ENCODE results near the gene DENND6A. TPM values are rescaled to one million over a fixed set of nuclear protein-coding genes. Genes with fewer than 3 reads are reported as not detected.
A peak's percentile ranks its signal among the peaks of the same experiment; 100 is the strongest.
"Not testable (repeated sequence)": the region's sequence is repeated elsewhere in the genome, so short reads cannot be mapped to it uniquely, and the experiment has no call there.

Gene DENND6A
- total RNA-seq, 1 experiment from 2014 or later = 8.9 TPM

- DNase-seq (ENCODE audit: low spot score) = no peak
Observed at GRCh38 chr3:57644740-57645139, 48.1 kb downstream of the DENND6A start.

GRCh38 chr3:57637391-57637790, 55.5 kb downstream of the DENND6A start:
- no peak for DNase-seq (ENCODE audit: low spot score)

GRCh38 chr3:57634259-57634658, 58.6 kb downstream of the DENND6A start:
- DNase-seq (ENCODE audit: low spot score) = not testable (repeated sequence)

GRCh38 chr3:57627976-57628375, 64.9 kb downstream of the DENND6A start:
- no peak for DNase-seq (ENCODE audit: low spot score)

- DNase-seq (ENCODE audit: low spot score) = no peak
Observed at GRCh38 chr3:57624801-57625200, 68.1 kb downstream of the DENND6A start.

GRCh38 chr3:57622362-57622761, 70.5 kb downstream of the DENND6A start:
- no peak for DNase-seq (ENCODE audit: low spot score)

- DNase-seq (ENCODE audit: low spot score) = no peak
Observed at GRCh38 chr3:57617739-57618138, 75.1 kb downstream of the DENND6A start.

- DNase-seq (ENCODE audit: low spot score) = no peak
Observed at GRCh38 chr3:57616233-57616632, 76.6 kb downstream of the DENND6A start.

GRCh38 chr3:57611870-57612269, 81.0 kb downstream of the DENND6A start:
- not testable (repeated sequence) for DNase-seq (ENCODE audit: low spot score)

- DNase-seq (ENCODE audit: low spot score) = no peak
Observed at GRCh38 chr3:57605683-57606082, 87.2 kb downstream of the DENND6A start.

GRCh38 chr3:57604971-57605370, 87.9 kb downstream of the DENND6A start:
- no peak for DNase-seq (ENCODE audit: low spot score)

GRCh38 chr3:57600195-57600594, 92.7 kb downstream of the DENND6A start:
- DNase-seq (ENCODE audit: low spot score) = no peak

- no peak for DNase-seq (ENCODE audit: low spot score)
Observed at GRCh38 chr3:57598765-57599360, 94.0 kb downstream of the DENND6A start.

GRCh38 chr3:57597127-57597923, 95.6 kb downstream of the DENND6A start, which contains the start of gene ARF4:
TSS of gene ARF4 (minus strand) at chr3:57597344. CDS start at chr3:57597140, 204 bp downstream.
- DNase-seq (ENCODE audit: low spot score) = peak; percentile 97

GRCh38 chr3:57596495-57597126, 96.3 kb downstream of the DENND6A start:
- DNase-seq (ENCODE audit: low spot score) = peak; percentile 57

- DNase-seq (ENCODE audit: low spot score) = no peak
Observed at GRCh38 chr3:57594576-57594975, 98.3 kb downstream of the DENND6A start.

GRCh38 chr3:57594144-57594543, 98.7 kb downstream of the DENND6A start:
- no peak for DNase-seq (ENCODE audit: low spot score)

- DNase-seq (ENCODE audit: low spot score) = no peak
Observed at GRCh38 chr3:57592306-57592705, 100.6 kb downstream of the DENND6A start.

GRCh38 chr3:57587905-57588304, 105.0 kb downstream of the DENND6A start:
- no peak for DNase-seq (ENCODE audit: low spot score)

- no peak for DNase-seq (ENCODE audit: low spot score)
Observed at GRCh38 chr3:57586778-57587177, 106.1 kb downstream of the DENND6A start.

- no peak for DNase-seq (ENCODE audit: low spot score)
Observed at GRCh38 chr3:57583544-57583943, 109.3 kb downstream of the DENND6A start.

- peak; percentile 3 for DNase-seq (ENCODE audit: low spot score)
Observed at GRCh38 chr3:57582474-57583168, 110.3 kb downstream of the DENND6A start.
